ENCODE data around the gene ERN1.

- TF ChIP-seq EP300 (IDR thresholded peaks at IDR 0.05) (no peak), POLR2A (IDR thresholded peaks at IDR 0.05) (no peak), CTCF (IDR thresholded peaks at IDR 0.05) (no peak), POLR2AphosphoS5 (IDR thresholded peaks at IDR 0.05) (no peak)
Measured at GRCh38 chr17:64002658-64003525, 127.1 kb downstream of the ERN1 start.

Measured in gastroesophageal sphincter (tissue), 3 donors.